IMR-90 (cell line): ENCODE measurements around the gene PTPRCAP. TPM values are rescaled to one million over a fixed set of nuclear protein-coding genes. Genes with fewer than 3 reads are reported as not detected.

Experiments
- ATAC-seq: fragments of 200-7000 bp; cut with Tn5 transposase; 2 replicates; pipeline ENCODE4 v1.9.1; 2020; ENCODE audit warnings: low read depth, mild to moderate bottlenecking, moderate library complexity
- BruUV-seq: library from RNA; stranded (reverse); fragments of 400-500 nt; replicated peaks from 2 replicates; lab custom pipeline; 2021; lab: Mats Ljungman, UMichigan
- CTCF ChIA-PET: fragments of 300-600 bp; formaldehyde crosslinking; extraction: SDS; loops from one replicate; lab custom pipeline; 2021; ENCODE audit warnings: antibody characterized with exemption; lab: Yijun Ruan, JAX
- POLR2A ChIA-PET: fragments of 300-600 bp; sonication (Branson Sonifier 250); formaldehyde crosslinking; loops from one replicate; lab custom pipeline; 2022; ENCODE audit warnings: antibody characterized with exemption; ENCODE audit not compliant: unreplicated experiment; lab: Charles Lee
- DNase-seq: peaks from one replicate; pipeline ENCODE4 v3.0.0; 2013
- H2AFZ ChIP-seq: replicated peaks from 2 replicates; pipeline ENCODE3; 2013; ENCODE audit warnings: low read length, mild to moderate bottlenecking; ENCODE audit not compliant: poor library complexity
- H2AK5ac ChIP-seq: 2 replicates; pipeline ENCODE4 v1.6.1; 2013; ENCODE audit warnings: low read depth, low read length, inconsistent platforms
- H2AK9ac ChIP-seq: replicated peaks from 2 replicates; pipeline ENCODE3; 2013; ENCODE audit warnings: mild to moderate bottlenecking, low read depth, low read length, moderate library complexity; ENCODE audit not compliant: poor library complexity
- H2BK120ac ChIP-seq: 2 replicates; pipeline ENCODE4 v1.6.1; 2013; ENCODE audit warnings: low read depth, low read length, inconsistent platforms
- H2BK15ac ChIP-seq: 3 replicates; pipeline ENCODE4 v1.6.1; 2013; ENCODE audit warnings: low read depth, low read length, inconsistent platforms
- H2BK20ac ChIP-seq: 2 replicates; pipeline ENCODE4 v1.6.1; 2013; ENCODE audit warnings: low read depth, mild to moderate bottlenecking, inconsistent platforms, low read length, moderate library complexity
- H2BK5ac ChIP-seq: 2 replicates; pipeline ENCODE4 v1.6.1; 2013; ENCODE audit warnings: mild to moderate bottlenecking, low read depth, low read length, inconsistent platforms; ENCODE audit not compliant: poor library complexity, severe bottlenecking
- H3K14ac ChIP-seq: replicated peaks from 2 replicates; pipeline ENCODE4 v1.6.1; 2013; ENCODE audit warnings: low read depth, low read length, inconsistent platforms
- H3K18ac ChIP-seq: 2 replicates; pipeline ENCODE4 v1.6.1; 2013; ENCODE audit warnings: low read depth, low read length, control low read depth
- H3K23ac ChIP-seq: 2 replicates; pipeline ENCODE4 v1.6.1; 2013; ENCODE audit warnings: low read depth, low read length, inconsistent platforms
- H3K27ac ChIP-seq: 2 replicates; pipeline ENCODE4 v1.5.1; 2013; ENCODE audit warnings: mild to moderate bottlenecking, control low read depth, low read length; ENCODE audit not compliant: insufficient read depth
- H3K27me3 ChIP-seq: 2 replicates; pipeline ENCODE4 v1.6.1; 2013; ENCODE audit warnings: low read length; ENCODE audit not compliant: control insufficient read depth, insufficient read depth
- H3K36me3 ChIP-seq: 2 replicates; pipeline ENCODE4 v1.6.1; 2013; ENCODE audit warnings: low read length, mixed read lengths; ENCODE audit not compliant: control insufficient read depth, insufficient read depth
- H3K4ac ChIP-seq: 2 replicates; pipeline ENCODE4 v1.6.1; 2013; ENCODE audit warnings: low read depth, low read length, inconsistent platforms
- H3K4me1 ChIP-seq: 2 replicates; pipeline ENCODE4 v1.6.1; 2013; ENCODE audit warnings: low read length, mixed read lengths; ENCODE audit not compliant: control insufficient read depth, insufficient read depth
- H3K4me2 ChIP-seq: 2 replicates; pipeline ENCODE4 v1.6.1; 2013; ENCODE audit warnings: low read depth, mild to moderate bottlenecking, control low read depth, low read length, moderate library complexity
- H3K4me3 ChIP-seq: 2 replicates; pipeline ENCODE4 v1.5.1; 2013; ENCODE audit warnings: low read depth, mild to moderate bottlenecking, control low read depth, low read length, moderate library complexity; ENCODE audit not compliant: insufficient read depth
- H3K56ac ChIP-seq: 2 replicates; pipeline ENCODE4 v1.6.1; 2013; ENCODE audit warnings: low read length, inconsistent platforms; ENCODE audit not compliant: insufficient read depth; ENCODE audit errors: extremely low read depth
- H3K79me1 ChIP-seq, 2 experiments: 2 replicates each; pipeline ENCODE4 v1.6.1; 2013; ENCODE audit warnings: low read length in 2 of 2, inconsistent platforms in 1 of 2, low read depth in 1 of 2
- H3K9ac ChIP-seq: 2 replicates; pipeline ENCODE4 v1.6.1; 2013; ENCODE audit warnings: low read depth, low read length, control low read depth
- H3K9me1 ChIP-seq: 2 replicates; pipeline ENCODE4 v1.6.1; 2013; ENCODE audit warnings: low read length, inconsistent platforms; ENCODE audit not compliant: insufficient read depth
- H3K9me3 ChIP-seq: 2 replicates; pipeline ENCODE4 v1.6.1; 2013; ENCODE audit warnings: low read length; ENCODE audit not compliant: control insufficient read depth, insufficient read depth
- H4K20me1 ChIP-seq: 2 replicates; pipeline ENCODE4 v1.6.1; 2013; ENCODE audit warnings: low read length, inconsistent platforms; ENCODE audit not compliant: insufficient read depth
- H4K5ac ChIP-seq: 2 replicates; pipeline ENCODE4 v1.6.1; 2013; ENCODE audit warnings: mild to moderate bottlenecking, low read depth, low read length, control low read depth
- H4K8ac ChIP-seq, 2 experiments: 2 replicates each; pipeline ENCODE4 v1.6.1; 2013; ENCODE audit warnings: low read depth in 2 of 2, low read length in 2 of 2, control low read depth in 1 of 2, inconsistent platforms in 1 of 2
- H4K91ac ChIP-seq: 2 replicates; pipeline ENCODE4 v1.6.1; 2013; ENCODE audit warnings: low read depth, low read length, inconsistent platforms; ENCODE audit not compliant: insufficient read depth
- MAFK ChIP-seq: IDR thresholded peaks from 2 replicates; pipeline ENCODE4 v1.6.1; 2012; ENCODE audit warnings: low read depth, low read length, improper control_type of control experiment
- POLR2A ChIP-seq: IDR thresholded peaks from 2 replicates; pipeline ENCODE4 v1.6.1; 2012; ENCODE audit warnings: mild to moderate bottlenecking, low read depth, low read length
- SMC3 ChIP-seq: fragments of 150-350 bp; IDR thresholded peaks from 2 replicates; pipeline ENCODE4 v1.6.1; 2016; ENCODE audit warnings: low read depth, mild to moderate bottlenecking, antibody characterized with exemption, low read length, moderate library complexity
- WGBS, 2 experiments: methylation state at CpG; one replicate each; pipeline versions ENCODE4 v1.1.5 to v1.1.7; 2013; ENCODE audit warnings: missing lambda C conversion rate in 2 of 2; ENCODE audit not compliant: insufficient read length in 1 of 2; ENCODE audit errors: extremely low coverage in 2 of 2; 5-methylcytosine and 5-hydroxymethylcytosine counted together
- dilution Hi-C: fragments of 300-500 bp; cut with HindIII; formaldehyde crosslinking; loops from one replicate; pipeline ENCODE4 v1.14.3; 2018; ENCODE audit warnings: low sequenced_read_pairs; ENCODE audit not compliant: unreplicated experiment
- in situ Hi-C: fragments of 300-500 bp; cut with MboI; formaldehyde crosslinking; loops from 3 replicates; pipeline ENCODE4 v1.14.3; 2019; ENCODE audit warnings: low sequenced_read_pairs, inconsistent platforms, mixed read lengths
- intact Hi-C: fragments of 100-400 bp; cut with micrococcal nuclease; formaldehyde crosslinking; loops from 2 replicates; pipeline ENCODE4 v1.10.0; 2022
- polyA plus RNA-seq, 3 experiments: library from polyadenylated mRNA; depleted of rRNA; stranded (reverse); fragments of >200 nt; gene quantifications; 2 replicates each; pipeline ENCODE4 v1.2.3, GENCODE V29; 2012; ENCODE audit warnings: low replicate concordance in 1 of 3
- total RNA-seq: library from RNA; depleted of rRNA; stranded (reverse); fragments of >200 nt; gene quantifications from 2 replicates; pipeline ENCODE4 v1.2.3, GENCODE V29; 2012
- TF ChIP-seq, protein P1 (sequence below): conservative IDR thresholded peaks from 2 replicates; pipeline ENCODE4 v1.5.1; 2012; ENCODE audit warnings: mild to moderate bottlenecking, low read depth, low read length, improper control_type of control experiment
- TF ChIP-seq, protein P2 (sequence below): fragments of 150-350 bp; IDR thresholded peaks from 2 replicates; pipeline ENCODE4 v1.6.1; 2017; ENCODE audit warnings: mild to moderate bottlenecking, antibody characterized with exemption, low read length, low read depth
- TF ChIP-seq, protein P3 (sequence below): fragments of 150-350 bp; IDR thresholded peaks from 2 replicates; pipeline ENCODE4 v1.6.1; 2016; ENCODE audit warnings: low read depth, mild to moderate bottlenecking, low read length, moderate library complexity, borderline replicate concordance

The PTPRCAP gene
- total and polyA plus RNA-seq, 2 of the 4 experiments (the other 2 are of a cell fraction), result 0.24 TPM; not detected in 1

DNA sequence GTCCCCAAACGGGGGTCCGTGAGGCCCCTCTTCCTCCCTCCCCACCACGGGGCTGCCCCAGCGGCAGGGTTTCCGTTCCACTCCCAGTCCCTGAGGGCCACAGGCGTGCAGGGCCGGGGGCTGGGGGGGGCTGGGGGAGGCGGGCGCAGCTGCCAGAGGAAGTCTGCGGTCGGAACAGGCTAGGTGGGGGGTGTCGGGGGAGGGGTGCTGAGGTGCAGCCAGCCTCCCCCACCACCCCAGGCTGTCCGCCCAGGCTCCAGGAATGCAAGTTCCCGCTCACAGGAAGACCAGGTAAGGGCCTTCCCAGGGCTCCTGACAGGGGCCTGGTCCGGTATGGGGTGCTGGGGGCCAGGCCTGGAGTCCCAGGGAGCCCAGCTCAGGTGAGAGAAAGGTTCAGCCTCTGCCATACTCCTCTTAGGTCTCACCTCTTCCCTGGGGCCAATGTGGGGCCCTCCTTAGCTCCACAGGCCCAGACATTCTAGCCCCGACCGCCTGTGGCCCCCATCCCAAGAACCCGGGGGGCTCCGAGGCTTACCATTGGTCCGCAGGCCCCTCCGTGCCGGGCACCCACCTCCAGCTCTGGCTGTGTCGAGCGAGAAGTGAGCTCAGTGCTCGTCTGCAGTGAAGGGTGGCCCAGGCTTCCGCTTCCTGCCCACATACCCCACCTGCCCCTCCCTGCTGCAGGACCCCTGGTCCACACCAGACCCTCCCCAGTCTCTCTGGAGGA lies at the start of gene PTPRCAP (continued):
- TF ChIP-seq, protein P1, sequence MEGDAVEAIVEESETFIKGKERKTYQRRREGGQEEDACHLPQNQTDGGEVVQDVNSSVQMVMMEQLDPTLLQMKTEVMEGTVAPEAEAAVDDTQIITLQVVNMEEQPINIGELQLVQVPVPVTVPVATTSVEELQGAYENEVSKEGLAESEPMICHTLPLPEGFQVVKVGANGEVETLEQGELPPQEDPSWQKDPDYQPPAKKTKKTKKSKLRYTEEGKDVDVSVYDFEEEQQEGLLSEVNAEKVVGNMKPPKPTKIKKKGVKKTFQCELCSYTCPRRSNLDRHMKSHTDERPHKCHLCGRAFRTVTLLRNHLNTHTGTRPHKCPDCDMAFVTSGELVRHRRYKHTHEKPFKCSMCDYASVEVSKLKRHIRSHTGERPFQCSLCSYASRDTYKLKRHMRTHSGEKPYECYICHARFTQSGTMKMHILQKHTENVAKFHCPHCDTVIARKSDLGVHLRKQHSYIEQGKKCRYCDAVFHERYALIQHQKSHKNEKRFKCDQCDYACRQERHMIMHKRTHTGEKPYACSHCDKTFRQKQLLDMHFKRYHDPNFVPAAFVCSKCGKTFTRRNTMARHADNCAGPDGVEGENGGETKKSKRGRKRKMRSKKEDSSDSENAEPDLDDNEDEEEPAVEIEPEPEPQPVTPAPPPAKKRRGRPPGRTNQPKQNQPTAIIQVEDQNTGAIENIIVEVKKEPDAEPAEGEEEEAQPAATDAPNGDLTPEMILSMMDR, result no peak

DNA sequence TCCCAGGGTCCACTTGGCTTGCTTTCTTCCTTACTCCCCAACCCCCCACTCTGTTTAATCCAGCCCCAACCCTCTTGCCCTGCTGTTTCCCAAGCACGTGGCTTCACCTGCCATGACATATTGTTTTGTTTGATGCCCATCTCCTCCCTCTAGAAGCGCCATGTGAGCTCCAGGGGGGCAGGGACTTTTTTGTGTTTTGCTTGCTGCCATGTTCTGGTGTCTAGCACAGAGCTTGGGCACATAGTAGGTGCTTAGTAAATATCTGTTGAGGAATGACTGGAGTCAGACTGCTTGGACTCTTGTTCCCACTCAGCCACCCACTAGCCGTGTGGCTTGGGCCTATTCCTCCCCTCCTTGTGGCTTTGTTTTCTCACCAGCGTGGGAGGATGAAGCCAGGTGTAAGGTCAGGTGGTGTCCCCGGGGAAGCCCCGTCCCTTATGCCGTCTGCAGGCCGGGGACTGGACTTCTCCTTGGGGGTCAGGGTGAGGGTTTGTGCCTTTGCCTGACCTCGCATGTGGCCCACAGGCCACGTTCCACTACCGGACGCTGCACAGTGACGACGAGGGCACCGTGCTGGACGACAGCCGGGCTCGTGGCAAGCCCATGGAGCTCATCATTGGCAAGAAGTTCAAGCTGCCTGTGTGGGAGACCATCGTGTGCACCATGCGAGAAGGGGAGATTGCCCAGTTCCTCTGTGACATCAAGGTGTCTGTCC lies 49.2 kb upstream of the PTPRCAP start:
- no peak overlapping the region for H3K4me3 ChIP-seq
- POLR2A ChIA-PET, result no interaction called here
- H2AK9ac ChIP-seq, result peak overlapping the region; percentile 22
- H3K36me3 ChIP-seq, result peaks cover 29% of the 10 kb centered on the region
- TF ChIP-seq, protein P2, sequence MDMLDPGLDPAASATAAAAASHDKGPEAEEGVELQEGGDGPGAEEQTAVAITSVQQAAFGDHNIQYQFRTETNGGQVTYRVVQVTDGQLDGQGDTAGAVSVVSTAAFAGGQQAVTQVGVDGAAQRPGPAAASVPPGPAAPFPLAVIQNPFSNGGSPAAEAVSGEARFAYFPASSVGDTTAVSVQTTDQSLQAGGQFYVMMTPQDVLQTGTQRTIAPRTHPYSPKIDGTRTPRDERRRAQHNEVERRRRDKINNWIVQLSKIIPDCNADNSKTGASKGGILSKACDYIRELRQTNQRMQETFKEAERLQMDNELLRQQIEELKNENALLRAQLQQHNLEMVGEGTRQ, result no peak
- TF ChIP-seq SMC3 (no peak), POLR2A (no peak), MAFK (no peak)
- TF ChIP-seq, protein P3, sequence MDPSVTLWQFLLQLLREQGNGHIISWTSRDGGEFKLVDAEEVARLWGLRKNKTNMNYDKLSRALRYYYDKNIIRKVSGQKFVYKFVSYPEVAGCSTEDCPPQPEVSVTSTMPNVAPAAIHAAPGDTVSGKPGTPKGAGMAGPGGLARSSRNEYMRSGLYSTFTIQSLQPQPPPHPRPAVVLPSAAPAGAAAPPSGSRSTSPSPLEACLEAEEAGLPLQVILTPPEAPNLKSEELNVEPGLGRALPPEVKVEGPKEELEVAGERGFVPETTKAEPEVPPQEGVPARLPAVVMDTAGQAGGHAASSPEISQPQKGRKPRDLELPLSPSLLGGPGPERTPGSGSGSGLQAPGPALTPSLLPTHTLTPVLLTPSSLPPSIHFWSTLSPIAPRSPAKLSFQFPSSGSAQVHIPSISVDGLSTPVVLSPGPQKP, result no peak
- CTCF ChIA-PET, result no interaction called here
- H2AFZ ChIP-seq, result no peak overlapping the region
- in situ Hi-C loops (no loop called here), dilution Hi-C loops (no loop called here), intact Hi-C loops (no loop called here)
- H2BK5ac ChIP-seq, result no peak overlapping the region
- no peak for DNase-seq
- H3K56ac ChIP-seq, result no peak overlapping the region
- no peak overlapping the region for H3K14ac ChIP-seq
- no peak overlapping the region for H2BK20ac ChIP-seq
- no peak overlapping the region for H3K9ac ChIP-seq
- no peak overlapping the region for H3K4me2 ChIP-seq
- H4K91ac ChIP-seq, result no peak overlapping the region
- H3K4me1 ChIP-seq, result peaks cover 3% of the 10 kb centered on the region; the same call in 1 of the 2 replicates
- no peak overlapping the region for H2BK120ac ChIP-seq
- H3K4ac ChIP-seq, result no peak overlapping the region
- H3K27ac ChIP-seq, result no peak overlapping the region
- H4K20me1 ChIP-seq, result no peaks in the 10 kb centered on the region; the same call in none of the 2 replicates
- no peaks in the 10 kb centered on the region for H3K9me3 ChIP-seq
- peaks cover 14 to 38% of the 10 kb centered on the region in 2 experiments for H3K79me1 ChIP-seq
- no TSS peak for BruUV-seq
- no peak overlapping the region for H4K5ac ChIP-seq
- WGBS, 2 experiments, result 90% methylated on average over 16 of the region's 20 CpGs; no CpG with 5 or more reads in 1 of the 2 experiments
- no peaks in the 10 kb centered on the region for H3K27me3 ChIP-seq
- H2BK15ac ChIP-seq, result no peak overlapping the region
- ATAC-seq, result no peak
- H3K9me1 ChIP-seq, result peaks cover 19% of the 10 kb centered on the region
- H4K8ac ChIP-seq, result no peak overlapping the region
- no peak overlapping the region for H2AK5ac ChIP-seq
- H3K23ac ChIP-seq, result no peak overlapping the region
- no peak overlapping the region for H3K18ac ChIP-seq
